Right lung (tissue), 5 donors: Measurements from ENCODE around the gene CYP2C18. TPM values are rescaled to one million over a fixed set of nuclear protein-coding genes. Genes with fewer than 3 reads are reported as not detected.
"Not testable (repeated sequence)": the region's sequence is repeated elsewhere in the genome, so short reads cannot be mapped to it uniquely, and the experiment has no call there.

Experiments
- DNase-seq, 2 donors: peaks; one replicate each; pipeline ENCODE4 v3.0.0-alpha.2; 2013
- polyA plus RNA-seq, 5 donors: library from polyadenylated mRNA; unstranded; fragments of 120-200 nt; gene quantifications; one replicate each; pipeline versions ENCODE4 v1.2.1 to v1.2.3, GENCODE V29; 2013; ENCODE audit warnings: inconsistent platforms in 1 of 5, low replicate concordance in 1 of 5; ENCODE audit not compliant: insufficient read length in 5 of 5, insufficient read depth in 1 of 5

The CYP2C18 gene
- polyA plus RNA-seq, 5 donors, result 0.39 to 0.69 (median 0.46) TPM

- no peak for DNase-seq
Measured at GRCh38 chr10:94747137-94747536, 63.6 kb downstream of the CYP2C18 start.

GRCh38 chr10:94747838-94748237 lies 64.3 kb downstream of the CYP2C18 start:
- no peak for DNase-seq

GRCh38 chr10:94757916-94758315 lies 74.4 kb downstream of the CYP2C18 start:
- no peak for DNase-seq

- no peak for DNase-seq
Measured at GRCh38 chr10:94760586-94761178, 77.2 kb downstream of the CYP2C18 start.

- DNase-seq, result no peak
Measured at GRCh38 chr10:94762393-94762792, 78.9 kb downstream of the CYP2C18 start, which contains the start of gene CYP2C19. Gene CYP2C19 (plus strand): TSS chr10:94762681. CDS start chr10:94762706, 25 bp downstream.

- not testable (repeated sequence) for DNase-seq
Measured at GRCh38 chr10:94775425-94775824, 91.9 kb downstream of the CYP2C18 start.

- DNase-seq, result no peak
Measured at GRCh38 chr10:94777886-94778458, 94.4 kb downstream of the CYP2C18 start.

GRCh38 chr10:94780844-94781243 lies 97.3 kb downstream of the CYP2C18 start:
- DNase-seq, result no peak

GRCh38 chr10:94784256-94784655 lies 100.7 kb downstream of the CYP2C18 start:
- DNase-seq, result no peak

GRCh38 chr10:94785211-94785610 lies 101.7 kb downstream of the CYP2C18 start:
- no peak for DNase-seq

Other genes starting within 250 kb of the CYP2C18 start
- gene HELLS, start 137.9 kb upstream of the CYP2C18 start, polyA plus RNA-seq, result 10 to 100 TPM; 24.8 to 43.9 (median 35.0) TPM
- gene CYP2C19, start 79.0 kb downstream of the CYP2C18 start, polyA plus RNA-seq, result under 1 TPM in 2 of 5 donors, not detected in 3; 0.09 to 0.12 TPM